H9 (cell line): ENCODE data around the gene GLYATL1B. TPM values are rescaled to one million over a fixed set of nuclear protein-coding genes. Genes with fewer than 3 reads are reported as not detected.

Source experiments
- DNase-seq: peaks from one replicate; pipeline ENCODE4 v3.0.0-alpha.2; 2017
- H2AFZ ChIP-seq: one replicate; pipeline ENCODE4 v1.6.1; 2013; ENCODE audit warnings: mild to moderate bottlenecking, low read length, control low read depth, moderate library complexity
- H2AK5ac ChIP-seq: 2 replicates; pipeline ENCODE4 v1.6.1; 2013; ENCODE audit warnings: low read length, control low read depth, mixed read lengths; ENCODE audit not compliant: insufficient read length
- H2BK120ac ChIP-seq: one replicate; pipeline ENCODE4 v1.6.1; 2013; ENCODE audit warnings: low read depth, mild to moderate bottlenecking, low read length, control low read depth, inconsistent platforms; ENCODE audit not compliant: poor library complexity, severe bottlenecking
- H2BK12ac ChIP-seq: 2 replicates; pipeline ENCODE4 v1.6.1; 2013; ENCODE audit warnings: low read length, control low read depth, mixed read lengths, low read depth; ENCODE audit not compliant: insufficient read length
- H2BK15ac ChIP-seq: 2 replicates; pipeline ENCODE4 v1.6.1; 2013; ENCODE audit warnings: low read depth, low read length, control low read depth
- H2BK20ac ChIP-seq: one replicate; pipeline ENCODE4 v1.6.1; 2013; ENCODE audit warnings: low read depth, mild to moderate bottlenecking, low read length, control low read depth, inconsistent platforms; ENCODE audit not compliant: poor library complexity, severe bottlenecking
- H2BK5ac ChIP-seq: 2 replicates; pipeline ENCODE4 v1.6.1; 2013; ENCODE audit warnings: low read length, control low read depth, mixed read lengths; ENCODE audit not compliant: insufficient read length
- H3K14ac ChIP-seq: 2 replicates; pipeline ENCODE4 v1.6.1; 2013; ENCODE audit warnings: low read length, control low read depth; ENCODE audit not compliant: insufficient read depth
- H3K18ac ChIP-seq: 2 replicates; pipeline ENCODE4 v1.6.1; 2013; ENCODE audit warnings: low read depth, mild to moderate bottlenecking, mixed read lengths, low read length, control low read depth; ENCODE audit not compliant: insufficient read length
- H3K23ac ChIP-seq: 2 replicates; pipeline ENCODE4 v1.6.1; 2013; ENCODE audit warnings: low read length, control low read depth, mixed read lengths, low read depth; ENCODE audit not compliant: insufficient read length
- H3K23me2 ChIP-seq: 2 replicates; pipeline ENCODE4 v1.6.1; 2013; ENCODE audit warnings: low read depth, mild to moderate bottlenecking, mixed read lengths, low read length, control low read depth; ENCODE audit not compliant: insufficient read length, poor library complexity, severe bottlenecking
- H3K27ac ChIP-seq: 2 replicates; pipeline ENCODE4 v1.5.1; 2013; ENCODE audit warnings: low read length, control low read depth, mixed read lengths, low read depth; ENCODE audit not compliant: insufficient read length
- H3K27me3 ChIP-seq: 2 replicates; pipeline ENCODE4 v1.6.1; 2013; ENCODE audit warnings: low read length, control low read depth, inconsistent platforms; ENCODE audit not compliant: insufficient read depth
- H3K4ac ChIP-seq: 2 replicates; pipeline ENCODE4 v1.6.1; 2013; ENCODE audit warnings: low read depth, mild to moderate bottlenecking, control low read depth, inconsistent platforms, low read length, moderate library complexity
- H3K4me1 ChIP-seq: 2 replicates; pipeline ENCODE4 v1.6.1; 2013; ENCODE audit warnings: low read length, control low read depth, inconsistent platforms; ENCODE audit not compliant: insufficient read depth
- H3K4me2 ChIP-seq: 2 replicates; pipeline ENCODE4 v1.6.1; 2013; ENCODE audit warnings: low read length, control low read depth, mixed read lengths; ENCODE audit not compliant: insufficient read length, insufficient read depth
- H3K56ac ChIP-seq: 2 replicates; pipeline ENCODE4 v1.6.1; 2013; ENCODE audit warnings: low read depth, mild to moderate bottlenecking, mixed read lengths, low read length, control low read depth; ENCODE audit not compliant: insufficient read length
- H3K79me1 ChIP-seq: 2 replicates; pipeline ENCODE4 v1.6.1; 2013; ENCODE audit warnings: low read depth, mild to moderate bottlenecking, moderate library complexity, low read length, control low read depth, inconsistent platforms; ENCODE audit not compliant: insufficient read depth, poor library complexity, severe bottlenecking
- H3K79me2 ChIP-seq: 2 replicates; pipeline ENCODE4 v1.6.1; 2013; ENCODE audit warnings: low read length, control low read depth, inconsistent platforms; ENCODE audit not compliant: insufficient read depth
- H3K9ac ChIP-seq: 2 replicates; pipeline ENCODE4 v1.6.1; 2013; ENCODE audit warnings: low read length, control low read depth, mixed read lengths; ENCODE audit not compliant: insufficient read length; ENCODE audit errors: extremely low read depth
- H3K9me3 ChIP-seq: one replicate; pipeline ENCODE4 v1.6.1; 2013; ENCODE audit warnings: low read depth, low read length, inconsistent platforms; ENCODE audit not compliant: control insufficient read depth
- H3T11ph ChIP-seq: one replicate; pipeline ENCODE4 v1.6.1; 2013; ENCODE audit warnings: mild to moderate bottlenecking, low read length, control low read depth, inconsistent platforms
- H4K20me1 ChIP-seq: one replicate; pipeline ENCODE4 v1.6.1; 2013; ENCODE audit not compliant: control insufficient read depth, insufficient read length, insufficient read depth
- H4K5ac ChIP-seq: 2 replicates; pipeline ENCODE4 v1.6.1; 2013; ENCODE audit warnings: low read depth, mild to moderate bottlenecking, mixed read lengths, low read length, control low read depth; ENCODE audit not compliant: insufficient read length
- H4K8ac ChIP-seq: replicated peaks from 2 replicates; pipeline ENCODE4 v1.6.1; 2013; ENCODE audit warnings: low read length, control low read depth, mixed read lengths, low read depth; ENCODE audit not compliant: insufficient read length
- H4K91ac ChIP-seq: 2 replicates; pipeline ENCODE4 v1.6.1; 2013; ENCODE audit warnings: low read depth, mild to moderate bottlenecking, moderate library complexity, mixed read lengths, low read length, control low read depth; ENCODE audit not compliant: insufficient read length
- H3K27ac Mint-ChIP-seq, 3 experiments: 2 replicates in 2 of 3; 3 replicates in 1 of 3; pipeline ENCODE4 v1.8.0; 2020 to 2021; ENCODE audit warnings: mixed read lengths in 3 of 3, mild to moderate bottlenecking in 1 of 3, moderate library complexity in 1 of 3
- H3K27me3 Mint-ChIP-seq: 2 replicates; pipeline ENCODE4 v1.8.0; 2021; ENCODE audit warnings: low read depth, mild to moderate bottlenecking, moderate library complexity, mixed read lengths
- H3K36me3 Mint-ChIP-seq, 3 experiments: 2 replicates in 2 of 3; 3 replicates in 1 of 3; pipeline ENCODE4 v1.8.0; 2020 to 2021; ENCODE audit warnings: low read depth in 3 of 3, mixed read lengths in 3 of 3; ENCODE audit not compliant: insufficient read depth in 1 of 3
- H3K4me1 Mint-ChIP-seq, 2 experiments: 2 replicates each; pipeline ENCODE4 v1.8.0; 2020; ENCODE audit warnings: mixed read lengths in 2 of 2
- H3K4me3 Mint-ChIP-seq, 2 experiments: 2 replicates in 1 of 2; 3 replicates in 1 of 2; pipeline ENCODE4 v1.8.0; 2020 to 2021; ENCODE audit warnings: mild to moderate bottlenecking in 2 of 2, mixed read lengths in 2 of 2, moderate library complexity in 1 of 2
- H3K9me3 Mint-ChIP-seq, 2 experiments: 2 replicates in 1 of 2; 3 replicates in 1 of 2; pipeline ENCODE4 v1.8.0; 2020; ENCODE audit warnings: mild to moderate bottlenecking in 2 of 2, mixed read lengths in 2 of 2, moderate library complexity in 1 of 2
- CTCF ChIP-seq: fragments of 200-600 bp; sonication (generic); conservative IDR thresholded peaks from 3 replicates; pipeline ENCODE4 v1.8.0; 2021; ENCODE audit warnings: antibody characterized with exemption, mild to moderate bottlenecking
- WGBS: extraction: QIAGEN DNeasy Blood & Tissue Kit; methylation state at CpG from one replicate; pipeline ENCODE4 v1.1.7; 2013; ENCODE audit warnings: missing lambda C conversion rate, low lambda C conversion rate, mixed read lengths; ENCODE audit not compliant: insufficient read length; ENCODE audit errors: extremely low coverage; 5-methylcytosine and 5-hydroxymethylcytosine counted together
- total RNA-seq: library from RNA; stranded (reverse); gene quantifications from 2 replicates; pipeline ENCODE4 v1.2.1, GENCODE V29; 2021

GLYATL1B gene
- total RNA-seq, 1 experiment from 2014 or later, result not detected

GRCh38 chr11:59069087-59069486 is 17.0 kb upstream of the GLYATL1B start:
- Histone ChIP-seq H2AFZ (no peak overlapping the region), H3K56ac (no peak overlapping the region), H3K23me2 (no peaks in the 10 kb centered on the region), H3K79me2 (no peaks in the 10 kb centered on the region), H4K91ac (no peak overlapping the region), H3K4me2 (no peak overlapping the region), H3K27me3 (no peaks in the 10 kb centered on the region; the same call in 1 of the 2 replicates), H2BK12ac (no peak overlapping the region), H2BK120ac (no peak overlapping the region), H2AK5ac (no peak overlapping the region), H3K9me3 (no peaks in the 10 kb centered on the region), H4K20me1 (no peaks in the 10 kb centered on the region), H2BK20ac (no peak overlapping the region), H3K4ac (no peak overlapping the region), H2BK15ac (no peak overlapping the region), H3K79me1 (no peaks in the 10 kb centered on the region), H3K18ac (no peak overlapping the region), H2BK5ac (no peak overlapping the region), H4K5ac (no peak overlapping the region), H3T11ph (no peak overlapping the region), H4K8ac (no peak overlapping the region), H3K4me1 (no peaks in the 10 kb centered on the region), H3K27ac (no peak overlapping the region), H3K14ac (no peak overlapping the region), H3K9ac (no peak overlapping the region), H3K23ac (no peak overlapping the region)
- TF ChIP-seq CTCF, result no peak
- WGBS, result no CpG with 5 or more reads among the region's 1 CpG
- 0 out of 4 replicates have a peak, but pooled peaks cover 0 to 2% of the 10 kb centered on the region in 2 experiments for H3K4me1 Mint-ChIP-seq
- H3K27me3 Mint-ChIP-seq, result peaks cover 20% of the 10 kb centered on the region
- H3K36me3 Mint-ChIP-seq, result no peaks in the 10 kb centered on the region
- H3K9me3 Mint-ChIP-seq, result peaks cover 0 to under 1% of the 10 kb centered on the region in 2 experiments; a peak in 2 of 5 replicates
- no peak overlapping the region for H3K4me3 Mint-ChIP-seq
- no peak overlapping the region for H3K27ac Mint-ChIP-seq
- DNase-seq, result no peak
